CD8-positive, alpha-beta memory T cell (primary cell): ENCODE data around the gene B3GAT1. TPM values are rescaled to one million over a fixed set of nuclear protein-coding genes. Genes with fewer than 3 reads are reported as not detected.

ENCODE experiments used
- CTCF ChIA-PET: fragments of 350-600 bp; sonication (Branson Sonifier 250); formaldehyde crosslinking; loops from one replicate; lab custom pipeline; 2021; ENCODE audit warnings: antibody characterized with exemption; lab: Charles Lee
- POLR2A ChIA-PET: fragments of 350-600 bp; sonication (Branson Sonifier 250); formaldehyde crosslinking; loops from one replicate; lab custom pipeline; 2021; ENCODE audit warnings: antibody characterized with exemption; lab: Charles Lee
- DNase-seq, 5 donors: peaks; one replicate each; pipeline versions ENCODE4 v3.0.0 to v3.0.0-alpha.2; 2020 to 2022; ENCODE audit warnings: mixed read lengths in 1 of 5
- H3K27ac ChIP-seq: one replicate; pipeline ENCODE4 v1.7.0; 2013; ENCODE audit warnings: low read depth, mild to moderate bottlenecking, low read length, moderate library complexity
- H3K27me3 ChIP-seq: 2 replicates; pipeline ENCODE4 v1.7.0; 2013; ENCODE audit warnings: low read length, mild to moderate bottlenecking; ENCODE audit not compliant: insufficient read depth, poor library complexity, severe bottlenecking
- H3K36me3 ChIP-seq: 2 replicates; pipeline ENCODE4 v1.7.0; 2013; ENCODE audit warnings: mild to moderate bottlenecking, low read length, moderate library complexity; ENCODE audit not compliant: insufficient read depth
- H3K4me1 ChIP-seq: 2 replicates; pipeline ENCODE4 v1.7.0; 2013; ENCODE audit warnings: mild to moderate bottlenecking, low read length, moderate library complexity; ENCODE audit not compliant: insufficient read depth
- H3K4me3 ChIP-seq: 2 replicates; pipeline ENCODE4 v1.7.0; 2013; ENCODE audit warnings: mild to moderate bottlenecking, low read length
- H3K9me3 ChIP-seq: 2 replicates; pipeline ENCODE4 v1.7.0; 2013; ENCODE audit warnings: mild to moderate bottlenecking, low read length
- H3K27ac Mint-ChIP-seq, 8 donors: one replicate each; pipeline ENCODE4 v1.8.0; 2020 to 2021; ENCODE audit warnings: mixed read lengths in 8 of 8, mild to moderate bottlenecking in 6 of 8, inconsistent platforms in 3 of 8, moderate library complexity in 3 of 8
- H3K27me3 Mint-ChIP-seq, 2 donors: one replicate each; pipeline ENCODE4 v1.8.0; 2020 to 2021; ENCODE audit warnings: mixed read lengths in 2 of 2, mild to moderate bottlenecking in 1 of 2, moderate library complexity in 1 of 2
- H3K36me3 Mint-ChIP-seq, 3 donors: one replicate each; pipeline ENCODE4 v1.8.0; 2020 to 2021; ENCODE audit warnings: mixed read lengths in 3 of 3, inconsistent platforms in 1 of 3, mild to moderate bottlenecking in 1 of 3
- H3K4me1 Mint-ChIP-seq, 3 donors: one replicate each; pipeline ENCODE4 v1.8.0; 2020 to 2021; ENCODE audit warnings: mixed read lengths in 3 of 3, inconsistent platforms in 1 of 3, mild to moderate bottlenecking in 1 of 3
- H3K4me3 Mint-ChIP-seq, 7 donors: one replicate each; pipeline ENCODE4 v1.8.0; 2020 to 2021; ENCODE audit warnings: mixed read lengths in 7 of 7, mild to moderate bottlenecking in 6 of 7, moderate library complexity in 4 of 7, inconsistent platforms in 2 of 7
- H3K9me3 Mint-ChIP-seq, 5 donors: one replicate each; pipeline ENCODE4 v1.8.0; 2020 to 2022; ENCODE audit warnings: mixed read lengths in 5 of 5, mild to moderate bottlenecking in 3 of 5, moderate library complexity in 2 of 5, inconsistent platforms in 1 of 5
- polyA plus RNA-seq: library from polyadenylated mRNA; unstranded; fragments of 300-500 nt; fragmentation: Illumina TruSeq; gene quantifications from one replicate; pipeline ENCODE4 v1.2.3, GENCODE V29; 2021
- total RNA-seq, 2 experiments: library from RNA; stranded (reverse); gene quantifications; one replicate each; pipeline ENCODE4 v1.2.3, GENCODE V29; 2021

B3GAT1 gene
- total and polyA plus RNA-seq, 3 experiments from 2014 or later: 0.07 to 0.44 (median 0.35) TPM

DNA sequence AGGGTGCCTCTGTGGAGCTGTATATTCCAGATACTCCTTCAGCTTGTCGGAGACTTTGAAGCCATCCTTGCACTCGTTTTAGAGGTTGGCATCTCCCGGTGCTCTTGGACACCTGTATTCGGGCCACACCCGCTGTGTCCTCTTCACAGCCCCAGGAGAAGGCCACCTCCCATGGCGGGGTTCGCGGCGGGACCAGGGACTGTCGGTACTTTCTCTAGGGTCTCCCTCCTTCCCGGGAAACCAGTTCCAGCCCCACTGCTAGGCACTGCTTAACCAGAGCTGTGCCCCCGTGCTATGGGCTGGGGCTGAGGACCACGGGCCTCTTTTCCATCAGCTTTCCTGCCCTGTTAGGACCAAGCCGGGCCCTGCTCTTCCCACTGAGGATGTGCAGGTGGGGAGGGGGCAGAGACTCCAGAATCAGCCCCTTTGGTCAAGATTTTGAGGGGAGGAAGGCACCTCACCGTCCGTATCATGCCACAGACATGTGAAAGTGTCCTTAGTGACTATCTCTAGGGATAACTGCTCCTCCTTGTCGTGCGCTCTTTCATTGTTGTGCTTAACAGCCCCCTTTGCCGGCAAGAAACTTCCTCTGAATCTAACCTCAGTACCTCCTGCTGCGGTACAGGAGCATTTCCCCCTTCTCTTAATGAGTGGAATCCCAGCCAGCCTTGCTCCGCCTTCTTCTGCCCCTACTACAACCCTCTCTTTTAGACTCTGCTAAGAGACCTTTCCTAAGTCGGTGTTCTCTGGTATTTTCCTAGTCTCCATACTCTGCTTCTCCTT, 1.2 kb upstream of the B3GAT1 start:
- ChIA-PET POLR2A (no interaction called here), CTCF (no interaction called here)
- Mint-ChIP-seq H3K9me3 (no peaks in the 10 kb centered on the region), H3K27ac (peak overlapping the region in 5 of 8 donors; percentile 1 to 89 (median 23)), H3K27me3 (peaks cover 46 to 55% of the 10 kb centered on the region in 2 donors), H3K4me1 (peaks cover 18 to 26% (median 23%) of the 10 kb centered on the region in 3 donors), H3K36me3 (no peaks in the 10 kb centered on the region), H3K4me3 (peak overlapping the region; percentile 55 to 82 (median 73))
- Histone ChIP-seq H3K27ac (no peak overlapping the region), H3K36me3 (no peaks in the 10 kb centered on the region), H3K27me3 (peaks cover 20% of the 10 kb centered on the region), H3K4me3 (no peak overlapping the region), H3K9me3 (no peaks in the 10 kb centered on the region), H3K4me1 (peaks cover 15% of the 10 kb centered on the region)
- DNase-seq: no peak

DNA sequence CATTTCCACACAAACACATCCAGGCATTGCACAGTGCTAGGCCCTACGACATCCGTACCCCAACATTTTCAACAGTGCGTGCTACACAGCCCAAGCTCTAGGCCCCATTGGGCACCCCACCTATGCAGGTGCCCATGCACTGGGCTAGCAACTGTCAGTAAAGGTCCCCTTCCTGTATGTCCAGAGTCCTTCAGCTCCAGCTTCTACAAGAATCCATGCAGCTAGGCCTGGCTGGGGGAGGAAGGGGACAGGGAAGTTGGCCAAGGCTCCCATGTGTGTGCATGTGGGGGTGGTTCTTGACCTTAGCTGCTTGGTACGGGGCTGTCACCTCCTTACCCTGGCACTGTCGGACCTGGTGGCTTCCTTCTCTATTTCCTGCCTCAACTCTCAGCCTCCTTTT, 1.3 kb downstream of the B3GAT1 start:
- peaks cover 15% of the 10 kb centered on the region for H3K4me1 ChIP-seq
- Mint-ChIP-seq H3K4me3 (peak overlapping the region; percentile 54 to 88 (median 76)), H3K27ac (peak overlapping the region in 2 of 8 donors; percentile 49 to 84), H3K36me3 (no peaks in the 10 kb centered on the region), H3K27me3 (peaks cover 50 to 52% of the 10 kb centered on the region in 2 donors), H3K9me3 (no peaks in the 10 kb centered on the region), H3K4me1 (peaks cover 18 to 29% (median 23%) of the 10 kb centered on the region in 3 donors)
- ChIA-PET POLR2A (no interaction called here), CTCF (no interaction called here)
- H3K27ac ChIP-seq: no peak overlapping the region
- H3K27me3 ChIP-seq: peaks cover 20% of the 10 kb centered on the region
- DNase-seq: no peak
- no peaks in the 10 kb centered on the region for H3K9me3 ChIP-seq
- no peaks in the 10 kb centered on the region for H3K36me3 ChIP-seq
- H3K4me3 ChIP-seq: peak overlapping the region; percentile 49

DNA sequence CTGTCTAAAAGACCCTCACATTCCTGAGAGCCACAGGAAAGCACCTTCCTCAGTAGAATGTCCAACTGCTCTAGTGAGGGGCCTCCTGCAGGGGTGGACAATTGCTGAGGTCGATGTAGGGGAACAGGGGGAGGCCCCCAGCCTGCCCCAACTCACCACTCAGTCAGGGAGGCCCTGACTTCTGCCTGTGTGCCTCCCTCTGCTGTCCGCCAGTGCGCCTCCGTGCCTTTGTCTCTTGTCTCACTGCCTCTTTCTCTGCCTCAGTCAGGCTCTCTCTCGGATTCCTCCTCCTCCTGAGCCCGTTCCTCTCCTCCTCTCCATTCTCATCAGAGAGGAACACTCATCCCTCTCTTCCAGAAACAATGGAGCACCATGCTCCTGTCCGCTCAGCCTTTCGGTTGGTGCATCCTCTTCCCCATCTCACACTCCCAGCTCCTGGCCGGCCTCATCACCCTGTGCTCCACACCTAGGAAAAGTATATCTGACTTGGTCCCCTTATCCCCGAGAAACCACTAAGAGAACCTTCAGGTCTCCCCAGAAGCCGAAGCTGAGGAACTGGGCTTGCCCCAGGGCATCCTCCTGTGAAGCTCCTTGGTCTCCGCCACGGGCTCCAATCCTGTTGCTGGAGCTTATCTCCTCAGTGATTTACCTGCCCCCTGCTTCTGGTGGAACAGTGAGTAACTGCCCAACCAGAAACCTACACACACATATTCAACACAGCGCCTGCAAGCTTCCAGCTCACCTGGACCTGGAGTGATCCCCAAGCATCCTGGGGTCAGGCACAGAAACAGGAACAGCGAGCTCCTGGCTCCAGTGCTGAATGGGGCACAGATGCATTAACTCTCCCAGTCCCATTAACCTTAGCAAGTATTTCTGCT, 2.3 kb downstream of the B3GAT1 start:
- Histone ChIP-seq H3K4me1 (peaks cover 15% of the 10 kb centered on the region), H3K9me3 (no peaks in the 10 kb centered on the region), H3K4me3 (no peak overlapping the region), H3K36me3 (no peaks in the 10 kb centered on the region), H3K27me3 (peaks cover 20% of the 10 kb centered on the region), H3K27ac (no peak overlapping the region)
- CTCF ChIA-PET: no interaction called here
- DNase-seq: no peak
- H3K4me3 Mint-ChIP-seq: peak overlapping the region in 5 of 7 donors; percentile 10 to 88 (median 74)
- POLR2A ChIA-PET: no interaction called here
- no peaks in the 10 kb centered on the region for H3K9me3 Mint-ChIP-seq
- H3K4me1 Mint-ChIP-seq: peaks cover 14 to 29% (median 23%) of the 10 kb centered on the region in 3 donors
- H3K27ac Mint-ChIP-seq: peak overlapping the region in 3 of 8 donors; percentile 24 to 84 (median 25)
- H3K36me3 Mint-ChIP-seq: no peaks in the 10 kb centered on the region
- peaks cover 46 to 48% of the 10 kb centered on the region in 2 donors for H3K27me3 Mint-ChIP-seq

DNA sequence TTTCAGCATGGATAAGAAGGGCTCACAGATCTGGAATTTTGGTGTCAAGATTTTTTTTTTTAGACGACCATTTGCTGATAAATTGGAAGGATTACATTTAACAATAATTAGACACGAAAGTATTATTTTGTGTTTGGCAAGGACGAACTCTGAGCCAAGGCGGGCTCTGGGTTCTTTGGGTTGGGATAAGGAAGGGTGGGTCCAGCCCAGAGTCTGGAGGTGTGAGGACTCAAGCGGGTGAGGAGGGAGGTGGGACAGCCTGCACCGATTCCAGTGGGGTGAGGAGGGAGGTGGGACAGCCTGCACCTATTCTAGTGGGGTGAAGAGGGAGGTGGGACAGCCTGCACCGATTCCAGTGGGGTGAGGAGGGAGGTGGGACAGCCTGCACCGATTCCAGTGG, 4.1 kb downstream of the B3GAT1 start:
- POLR2A ChIA-PET: no interaction called here
- no peaks in the 10 kb centered on the region for H3K36me3 Mint-ChIP-seq
- no peaks in the 10 kb centered on the region for H3K9me3 ChIP-seq
- peak overlapping the region in 1 of 7 donors; percentile 30 for H3K4me3 Mint-ChIP-seq
- H3K27ac ChIP-seq: no peak overlapping the region
- peaks cover 15% of the 10 kb centered on the region for H3K4me1 ChIP-seq
- peaks cover 8 to 20% (median 15%) of the 10 kb centered on the region in 3 donors for H3K4me1 Mint-ChIP-seq
- H3K27ac Mint-ChIP-seq: peak overlapping the region in 1 of 8 donors; percentile 90
- no peaks in the 10 kb centered on the region for H3K9me3 Mint-ChIP-seq
- no peaks in the 10 kb centered on the region for H3K36me3 ChIP-seq
- no peak for DNase-seq
- H3K27me3 Mint-ChIP-seq: peaks cover 40 to 46% of the 10 kb centered on the region in 2 donors
- CTCF ChIA-PET: no interaction called here
- peaks cover 20% of the 10 kb centered on the region for H3K27me3 ChIP-seq
- H3K4me3 ChIP-seq: no peak overlapping the region

DNA sequence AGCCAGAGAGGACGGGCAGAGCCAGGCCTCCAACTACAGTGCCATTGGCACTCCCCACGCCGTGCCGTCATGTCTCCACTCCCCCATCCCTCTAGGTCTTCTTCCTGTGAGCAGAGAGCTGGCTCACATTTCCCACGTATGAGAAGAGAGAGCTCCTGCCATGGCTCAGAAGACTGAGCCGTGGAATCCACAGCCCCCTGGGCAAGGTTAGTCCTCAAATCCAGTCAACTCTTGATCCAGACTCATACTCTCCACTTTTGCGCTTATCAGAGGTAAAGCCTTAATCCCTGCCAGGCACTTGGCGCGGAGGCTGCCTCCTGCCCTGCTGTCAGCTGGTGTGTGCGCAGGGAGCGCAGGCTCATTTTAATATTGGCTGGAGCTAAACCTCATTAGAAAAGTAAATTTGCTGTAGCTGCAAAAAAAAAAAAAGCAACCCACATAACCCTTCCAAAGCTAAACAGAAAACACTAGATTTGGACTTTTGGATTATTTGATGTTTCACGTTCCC, 4.7 kb downstream of the B3GAT1 start:
- H3K27me3 ChIP-seq: peaks cover 20% of the 10 kb centered on the region
- Mint-ChIP-seq H3K36me3 (no peaks in the 10 kb centered on the region), H3K4me3 (peak overlapping the region in 1 of 7 donors; percentile 30), H3K27me3 (peaks cover 39 to 46% of the 10 kb centered on the region in 2 donors), H3K9me3 (no peaks in the 10 kb centered on the region), H3K4me1 (peaks cover 7 to 18% (median 15%) of the 10 kb centered on the region in 3 donors), H3K27ac (peak overlapping the region in 2 of 8 donors; percentile 27 to 90)
- ChIA-PET CTCF (no interaction called here), POLR2A (no interaction called here)
- no peak overlapping the region for H3K27ac ChIP-seq
- no peaks in the 10 kb centered on the region for H3K9me3 ChIP-seq
- DNase-seq: no peak
- H3K36me3 ChIP-seq: no peaks in the 10 kb centered on the region
- peaks cover 15% of the 10 kb centered on the region for H3K4me1 ChIP-seq
- H3K4me3 ChIP-seq: no peak overlapping the region

DNA sequence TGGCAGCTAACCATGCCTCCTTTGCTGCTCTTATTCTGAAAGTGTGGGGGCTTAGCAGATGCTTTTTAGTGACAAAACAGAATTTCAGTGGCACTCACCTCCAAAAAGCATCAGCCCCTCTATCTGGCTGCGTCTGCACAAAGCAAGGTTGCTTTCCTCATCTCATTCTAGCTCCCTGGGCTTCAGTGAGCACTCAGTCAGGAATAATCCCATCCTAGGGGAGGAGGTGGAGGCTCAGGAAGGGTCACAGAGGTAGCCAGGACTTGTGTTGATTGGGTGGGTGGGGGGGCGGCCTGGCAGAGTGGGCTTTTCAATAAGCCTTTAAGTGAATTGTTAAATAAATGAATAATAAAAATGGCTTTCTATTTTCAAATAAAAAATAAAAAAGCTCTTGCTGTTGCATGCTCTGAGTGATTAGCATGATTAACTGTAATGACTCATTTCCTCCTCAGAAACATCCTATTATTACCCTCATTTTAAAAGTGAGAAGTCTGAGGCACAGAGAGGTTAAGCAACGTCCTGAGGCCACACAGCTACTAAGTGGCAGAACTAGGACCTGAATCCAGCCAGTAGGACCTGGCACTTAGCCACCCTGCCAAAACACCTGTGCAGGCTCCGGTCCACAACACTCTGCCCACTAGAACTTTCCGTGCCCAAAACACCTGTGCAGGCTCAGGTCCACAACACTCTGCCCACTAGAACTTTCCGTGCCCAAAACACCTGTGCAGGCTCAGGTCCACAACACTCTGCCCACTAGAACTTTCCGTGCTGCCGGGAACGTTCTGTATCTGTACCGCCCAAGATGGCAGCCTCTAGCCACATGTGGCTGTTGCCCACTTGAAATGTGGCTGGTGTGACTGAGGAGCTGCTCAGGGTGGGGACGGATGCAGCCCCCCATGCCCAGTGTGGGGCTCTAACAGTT, 5.5 kb downstream of the B3GAT1 start:
- no peak for DNase-seq
- H3K27me3 ChIP-seq: peaks cover 20% of the 10 kb centered on the region
- H3K36me3 ChIP-seq: no peaks in the 10 kb centered on the region
- Mint-ChIP-seq H3K4me1 (peaks cover 7 to 18% (median 15%) of the 10 kb centered on the region in 3 donors), H3K36me3 (no peaks in the 10 kb centered on the region), H3K27ac (no peak overlapping the region), H3K9me3 (no peaks in the 10 kb centered on the region), H3K27me3 (peaks cover 39 to 46% of the 10 kb centered on the region in 2 donors), H3K4me3 (no peak overlapping the region)
- H3K4me3 ChIP-seq: no peak overlapping the region
- H3K27ac ChIP-seq: no peak overlapping the region
- CTCF ChIA-PET: no interaction called here
- H3K9me3 ChIP-seq: no peaks in the 10 kb centered on the region
- H3K4me1 ChIP-seq: peaks cover 15% of the 10 kb centered on the region
- POLR2A ChIA-PET: no interaction called here

DNA sequence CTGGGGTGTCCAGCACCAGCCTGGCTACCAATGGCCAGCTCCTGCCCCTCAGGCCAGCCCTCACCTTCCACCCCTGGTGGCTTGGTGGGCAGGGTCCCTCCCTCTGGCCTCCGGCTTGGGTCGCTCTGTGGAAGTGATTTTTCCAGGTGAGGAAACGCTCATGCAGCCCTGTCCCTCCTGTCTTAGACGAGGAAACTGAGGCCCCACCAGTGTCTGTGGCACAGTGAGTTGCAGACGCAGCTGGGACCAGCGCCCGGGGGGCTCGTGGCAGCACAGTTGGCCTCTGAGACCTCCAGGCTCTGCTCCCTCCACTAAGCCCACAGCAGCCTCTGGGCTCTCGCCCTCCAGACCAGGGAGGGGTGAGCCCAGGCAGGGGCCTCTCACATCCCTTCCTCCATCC, 6.2 kb downstream of the B3GAT1 start:
- DNase-seq: no peak
- H3K27me3 ChIP-seq: peaks cover 15% of the 10 kb centered on the region
- H3K4me3 ChIP-seq: no peak overlapping the region
- Mint-ChIP-seq H3K4me3 (no peak overlapping the region), H3K9me3 (peaks cover 0 to 2% (median 0%) of the 10 kb centered on the region in 5 donors), H3K27ac (no peak overlapping the region), H3K27me3 (peaks cover 40 to 47% of the 10 kb centered on the region in 2 donors), H3K36me3 (no peaks in the 10 kb centered on the region), H3K4me1 (peaks cover 5 to 15% (median 13%) of the 10 kb centered on the region in 3 donors)
- no peak overlapping the region for H3K27ac ChIP-seq
- peaks cover 10% of the 10 kb centered on the region for H3K4me1 ChIP-seq
- CTCF ChIA-PET: no interaction called here
- no peaks in the 10 kb centered on the region for H3K9me3 ChIP-seq
- H3K36me3 ChIP-seq: no peaks in the 10 kb centered on the region
- POLR2A ChIA-PET: no interaction called here
